Stomach (tissue), 9 donors: Measurements from ENCODE around the gene SLC44A1. TPM values are rescaled to one million over a fixed set of nuclear protein-coding genes. Genes with fewer than 3 reads are reported as not detected.

Experiments used
- DNase-seq, 2 donors: peaks; one replicate each; pipeline versions ENCODE4 v3.0.0 to v3.0.0-alpha.2; 2013 to 2019
- H3K27ac ChIP-seq, 5 donors: fragments of 200-600 bp in 4 of 5; sonication (generic) in 4 of 5; one replicate each; pipeline ENCODE4 v1.5.1; 2013 to 2019; ENCODE audit warnings: mild to moderate bottlenecking in 1 of 5, moderate library complexity in 1 of 5
- H3K27me3 ChIP-seq, 3 donors: fragments of 200-600 bp; sonication (generic); one replicate each; pipeline ENCODE4 v1.5.1; 2017 to 2019; ENCODE audit warnings: mixed run types in 1 of 3
- H3K36me3 ChIP-seq, 4 donors: fragments of 200-600 bp; sonication (generic); 1 replicate in 3 of 4; 2 replicates in 1 of 4; pipeline ENCODE4 v1.5.1; 2016 to 2019
- H3K4me1 ChIP-seq, 4 donors: fragments of 200-600 bp; sonication (generic); one replicate each; pipeline ENCODE4 v1.5.1; 2016 to 2019
- H3K4me3 ChIP-seq, 4 donors: fragments of 200-600 bp; sonication (generic) in 3 of 4; one replicate each; pipeline ENCODE4 v1.5.1; 2016 to 2019; ENCODE audit warnings: mild to moderate bottlenecking in 1 of 4
- H3K9me3 ChIP-seq, 4 donors: fragments of 200-600 bp; sonication (generic); one replicate each; pipeline ENCODE4 v1.5.1; 2016 to 2019
- CTCF ChIP-seq, 7 experiments: fragments of 450-650 bp in 4 of 7; fragments of 200-600 bp in 3 of 7; sonication (generic) in 3 of 7; IDR thresholded peaks; one replicate each; pipeline ENCODE4 v1.5.1; 2016 to 2019; ENCODE audit warnings: antibody characterized with exemption in 7 of 7, control low read depth in 2 of 7, mild to moderate bottlenecking in 1 of 7
- EP300 ChIP-seq: sonication (generic); formaldehyde crosslinking; IDR thresholded peaks from one replicate; pipeline ENCODE4 v1.6.1; 2017; ENCODE audit warnings: antibody characterized with exemption
- POLR2A ChIP-seq, 4 donors: fragments of 450-650 bp; IDR thresholded peaks; one replicate each; pipeline ENCODE4 v1.6.1; 2016; ENCODE audit warnings: antibody characterized with exemption in 4 of 4, control low read depth in 2 of 4, mild to moderate bottlenecking in 1 of 4, moderate library complexity in 1 of 4
- POLR2AphosphoS5 ChIP-seq, 3 donors: sonication (generic); formaldehyde crosslinking; IDR thresholded peaks; one replicate each; pipeline ENCODE4 v1.6.1; 2016; ENCODE audit warnings: antibody characterized with exemption in 3 of 3
- WGBS, 5 donors: extraction: QIAGEN DNeasy Blood & Tissue Kit in 3 of 5; methylation state at CpG; one replicate each; pipeline versions ENCODE4 v1.1.5 to v1.1.7; 2013 to 2018; 5-methylcytosine and 5-hydroxymethylcytosine counted together
- intact Hi-C: fragments of 100-400 bp; cut with DNase I; formaldehyde crosslinking; loops from one replicate; pipeline ENCODE4 v1.15.1; 2023; ENCODE audit warnings: low total_unique reads
- polyA plus RNA-seq, 3 donors: library from polyadenylated mRNA; stranded (reverse); fragments of 200-250 nt; gene quantifications; one replicate each; pipeline ENCODE4 v1.2.3, GENCODE V29; 2013
- total RNA-seq, 5 donors: library from RNA; depleted of rRNA; stranded (reverse); fragments of >200 nt; gene quantifications; one replicate each; pipeline versions ENCODE4 v1.1.0 to v1.2.3, GENCODE V29; 2014 to 2016
- donor health status: healthy with polysubstance abuse.
- donor health status: Bipolar disorder and iron deficiency.
- donor health status: healthy.

The SLC44A1 gene
- total and polyA plus RNA-seq, 8 donors: 5.7 to 82.8 (median 16.1) TPM

DNA sequence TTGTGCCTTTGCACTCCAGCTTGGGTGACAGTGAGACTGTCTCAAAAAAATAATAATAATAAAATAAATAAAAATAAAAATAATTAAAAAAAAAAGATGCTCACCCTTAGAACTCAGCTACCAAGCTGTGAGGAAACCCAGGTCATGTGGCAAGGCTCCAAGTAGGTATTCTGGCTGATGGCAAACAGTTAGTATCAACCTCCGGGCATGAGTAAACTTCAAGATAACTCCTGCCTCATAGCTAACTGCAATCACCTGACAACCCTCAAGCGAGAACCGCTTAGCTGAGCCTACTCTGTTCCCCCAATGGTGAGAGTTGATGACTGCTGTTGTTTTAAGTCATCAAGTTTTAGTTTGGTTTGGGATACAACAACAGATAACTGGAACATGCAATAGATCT is 6.1 kb upstream of the SLC44A1 start:
- 25 to 53% (median 41%) methylated on average over 3 of the region's 3 CpGs for WGBS, 5 donors
- peaks cover 6 to 31% (median 15%) of the 10 kb centered on the region in 4 donors for H3K4me1 ChIP-seq
- H3K9me3 ChIP-seq: no peaks in the 10 kb centered on the region
- TF ChIP-seq CTCF (IDR thresholded peaks at IDR 0.05) (no peak), POLR2A (IDR thresholded peaks at IDR 0.05) (no peak), POLR2AphosphoS5 (IDR thresholded peaks at IDR 0.05) (peak in 2 of 3 donors; percentile 20 to 55)
- H3K36me3 ChIP-seq: no peaks in the 10 kb centered on the region
- H3K4me3 ChIP-seq: no peak overlapping the region
- H3K27ac ChIP-seq: no peak overlapping the region
- no peaks in the 10 kb centered on the region for H3K27me3 ChIP-seq
- intact Hi-C loops: no loop called here
- DNase-seq: peak; percentile 69 to 78

DNA sequence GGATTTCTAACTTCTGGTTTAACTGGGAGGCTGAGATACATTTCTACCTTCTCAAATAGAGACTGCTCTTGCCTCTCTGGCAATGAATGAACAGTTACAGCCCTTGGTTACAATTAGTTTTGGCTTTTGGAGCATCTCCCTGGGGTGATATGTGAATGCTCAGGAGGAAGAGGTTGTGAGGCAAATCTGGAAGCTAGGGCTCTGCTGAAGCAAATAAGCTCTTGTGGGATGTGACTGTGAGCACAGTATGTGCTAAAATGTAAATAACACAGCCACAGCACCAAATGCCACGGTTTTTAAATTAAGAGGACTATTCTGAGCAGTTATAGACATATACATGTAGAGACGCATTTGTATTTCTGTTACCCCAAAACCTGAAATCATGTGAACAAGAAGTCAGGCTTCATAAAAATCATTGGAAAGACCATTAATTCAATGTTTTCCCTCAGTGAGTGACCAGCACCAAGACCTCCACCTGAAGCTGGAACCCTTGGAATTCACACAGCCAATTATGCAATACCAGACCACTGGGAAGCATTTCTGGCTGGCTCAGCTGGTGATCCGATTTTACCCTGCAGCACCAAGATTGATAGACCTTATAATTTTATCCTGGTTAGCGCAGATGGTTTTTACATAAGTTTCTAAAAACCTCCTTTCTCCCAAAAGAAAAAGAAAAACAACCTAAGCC is 3.0 kb upstream of the SLC44A1 start:
- Histone ChIP-seq H3K36me3 (no peaks in the 10 kb centered on the region), H3K4me3 (no peak overlapping the region), H3K4me1 (peaks cover 12 to 51% (median 26%) of the 10 kb centered on the region in 4 donors), H3K27ac (no peak overlapping the region), H3K9me3 (no peaks in the 10 kb centered on the region), H3K27me3 (no peaks in the 10 kb centered on the region)
- 69 to 78% (median 72%) methylated on average over 4 of the region's 4 CpGs for WGBS, 5 donors
- no peak for DNase-seq
- TF ChIP-seq POLR2AphosphoS5 (IDR thresholded peaks at IDR 0.05): no peak
- no peak for TF ChIP-seq POLR2A (IDR thresholded peaks at IDR 0.05)
- no peak for TF ChIP-seq EP300
- TF ChIP-seq CTCF (IDR thresholded peaks at IDR 0.05): no peak
- intact Hi-C loops: no loop called here

DNA sequence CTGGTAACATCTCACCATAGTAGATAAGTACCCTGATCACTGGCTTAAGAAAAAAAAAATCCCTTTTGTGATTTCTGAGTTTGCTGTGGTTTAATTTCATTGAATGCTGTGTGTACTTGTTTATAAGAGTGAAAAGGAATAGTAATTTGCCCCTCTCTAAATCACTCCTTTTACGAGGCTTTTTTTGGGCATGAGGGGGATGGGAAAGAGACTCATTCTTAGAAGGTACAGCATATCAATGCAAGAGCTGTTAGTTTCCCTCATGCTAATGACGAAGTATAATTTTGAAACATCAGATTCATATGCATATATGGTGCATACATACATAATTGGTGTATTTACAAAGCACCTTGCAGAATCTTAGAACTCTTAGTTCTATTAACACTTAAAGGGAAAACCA is 2.4 kb upstream of the SLC44A1 start:
- TF ChIP-seq POLR2A (IDR thresholded peaks at IDR 0.05): no peak
- TF ChIP-seq EP300: no peak
- TF ChIP-seq CTCF (IDR thresholded peaks at IDR 0.05): no peak
- TF ChIP-seq POLR2AphosphoS5 (IDR thresholded peaks at IDR 0.05): no peak
- peaks cover 14 to 56% (median 30%) of the 10 kb centered on the region in 4 donors for H3K4me1 ChIP-seq
- H3K27ac ChIP-seq: peak overlapping the region in 4 of 5 donors; percentile 39 to 96 (median 92)
- peak overlapping the region in 1 of 4 donors; percentile 4 for H3K4me3 ChIP-seq
- H3K27me3 ChIP-seq: no peaks in the 10 kb centered on the region
- H3K36me3 ChIP-seq: no peaks in the 10 kb centered on the region
- no peaks in the 10 kb centered on the region for H3K9me3 ChIP-seq
- DNase-seq: no peak
- WGBS, 5 donors: 42 to 61% (median 51%) methylated on average over 2 of the region's 2 CpGs
- intact Hi-C loops: no loop called here

- H3K27me3 ChIP-seq: no peaks in the 10 kb centered on the region
- TF ChIP-seq EP300 (no peak), POLR2A (IDR thresholded peaks at IDR 0.05) (no peak)
- intact Hi-C loops: no loop called here
- H3K36me3 ChIP-seq: no peaks in the 10 kb centered on the region
- H3K27ac ChIP-seq: peak overlapping the region in 4 of 5 donors; percentile 39 to 96 (median 92)
- peak in 1 of 2 donors; percentile 55 for DNase-seq
- 10 to 25% (median 17%) methylated on average over 4 of the region's 4 CpGs for WGBS, 5 donors
- H3K4me3 ChIP-seq: peak overlapping the region in 1 of 4 donors; percentile 4
- no peaks in the 10 kb centered on the region for H3K9me3 ChIP-seq
- peaks cover 14 to 61% (median 32%) of the 10 kb centered on the region in 4 donors for H3K4me1 ChIP-seq
Measured at GRCh38 chr9:105242557-105242956, 1.9 kb upstream of the SLC44A1 start.
